Stimulated activated CD4-positive, alpha-beta T cell treated with anti-CD3 and anti-CD28 coated beads, Interleukin-15, amount 100 ng/mL, for 48 hours (primary cell): ENCODE results near the gene HIVEP2.

Experiments
- DNase-seq, 2 donors: peaks; one replicate each; pipeline ENCODE4 v3.0.0-alpha.2; 2020; ENCODE audit warnings: low read depth in 2 of 2

HIVEP2 gene

GRCh38 chr6:142786476-142786875 lies 158.5 kb downstream of the HIVEP2 start:
- DNase-seq, result no peak

- DNase-seq, result no peak
These were observed 160.6 kb downstream of the HIVEP2 start for GRCh38 chr6:142784344-142784743.

GRCh38 chr6:142783499-142783898 lies 161.5 kb downstream of the HIVEP2 start:
- DNase-seq, result no peak

GRCh38 chr6:142781129-142781528 lies 163.8 kb downstream of the HIVEP2 start:
- no peak for DNase-seq

- DNase-seq, result no peak
These were observed 170.9 kb downstream of the HIVEP2 start for GRCh38 chr6:142773859-142774648.

- peak in 1 of 2 donors; percentile 20 for DNase-seq
These were observed 171.7 kb downstream of the HIVEP2 start for GRCh38 chr6:142773324-142773723.

- no peak for DNase-seq
These were observed 173.8 kb downstream of the HIVEP2 start for GRCh38 chr6:142771162-142771561.

- DNase-seq, result no peak
These were observed 179.7 kb downstream of the HIVEP2 start for GRCh38 chr6:142765306-142765705.

GRCh38 chr6:142764311-142764710 lies 180.7 kb downstream of the HIVEP2 start:
- DNase-seq, result no peak

GRCh38 chr6:142763205-142763604 lies 181.8 kb downstream of the HIVEP2 start:
- no peak for DNase-seq

GRCh38 chr6:142761756-142762155 lies 183.2 kb downstream of the HIVEP2 start:
- no peak for DNase-seq

- no peak for DNase-seq
These were observed 184.8 kb downstream of the HIVEP2 start for GRCh38 chr6:142760152-142760551.

GRCh38 chr6:142758629-142759025 lies 186.3 kb downstream of the HIVEP2 start:
- no peak for DNase-seq

- DNase-seq, result no peak
These were observed 186.9 kb downstream of the HIVEP2 start for GRCh38 chr6:142757852-142758628.

- no peak for DNase-seq
These were observed 188.8 kb downstream of the HIVEP2 start for GRCh38 chr6:142756215-142756630.

GRCh38 chr6:142753196-142753595 lies 191.8 kb downstream of the HIVEP2 start:
- no peak for DNase-seq

GRCh38 chr6:142752348-142752747 lies 192.6 kb downstream of the HIVEP2 start:
- DNase-seq, result no peak

- no peak for DNase-seq
These were observed 193.5 kb downstream of the HIVEP2 start for GRCh38 chr6:142751452-142751851.

- no peak for DNase-seq
These were observed 194.0 kb downstream of the HIVEP2 start for GRCh38 chr6:142750998-142751397.

- no peak for DNase-seq
These were observed 195.4 kb downstream of the HIVEP2 start for GRCh38 chr6:142749556-142749955.

GRCh38 chr6:142746524-142746923 lies 198.5 kb downstream of the HIVEP2 start:
- no peak for DNase-seq

GRCh38 chr6:142744836-142745235 lies 200.1 kb downstream of the HIVEP2 start:
- DNase-seq, result no peak

GRCh38 chr6:142740449-142740848 lies 204.5 kb downstream of the HIVEP2 start:
- DNase-seq, result no peak
